GM12878 (cell line): Measurements from ENCODE around the gene LINGO1.

Experiments used
- EZH2 ChIP-seq: IDR thresholded peaks from 2 replicates; pipeline ENCODE4 v1.6.1; 2012; ENCODE audit warnings: low read depth, mild to moderate bottlenecking, control low read depth, inconsistent platforms, low read length, borderline replicate concordance; ENCODE audit not compliant: control insufficient read depth
- MXI1 ChIP-seq: fragments of 150-350 bp; IDR thresholded peaks from 2 replicates; pipeline ENCODE4 v1.6.1; 2011; ENCODE audit warnings: low read depth, mild to moderate bottlenecking, inconsistent platforms, low read length, improper control_type of control experiment
- POLR2A ChIP-seq: IDR thresholded peaks from 2 replicates; pipeline ENCODE4 v1.6.1; 2011; ENCODE audit warnings: low read depth, mild to moderate bottlenecking, low read length
- ZNF24 ChIP-seq: fragments of 450-650 bp; IDR thresholded peaks from 2 replicates; pipeline ENCODE4 v1.6.1; 2017; ENCODE audit warnings: antibody characterized with exemption, mild to moderate bottlenecking
- ZZZ3 ChIP-seq: IDR thresholded peaks from 2 replicates; pipeline ENCODE4 v1.6.1; 2011; ENCODE audit warnings: low read depth; ENCODE audit not compliant: control insufficient read depth, insufficient read length
- TF ChIP-seq, protein P1 (sequence below), 3 experiments: IDR thresholded peaks in 2 of 3; conservative IDR thresholded peaks in 1 of 3; 2 replicates each; pipeline ENCODE4 v1.5.1; 2011; ENCODE audit warnings: low read depth in 3 of 3, low read length in 3 of 3, mild to moderate bottlenecking in 3 of 3, control low read depth in 2 of 3, moderate library complexity in 2 of 3, inconsistent platforms in 1 of 3, mixed read lengths in 1 of 3; ENCODE audit not compliant: control insufficient read depth in 2 of 3, insufficient read depth in 1 of 3; ENCODE audit errors: extremely low read depth in 1 of 3

DNA sequence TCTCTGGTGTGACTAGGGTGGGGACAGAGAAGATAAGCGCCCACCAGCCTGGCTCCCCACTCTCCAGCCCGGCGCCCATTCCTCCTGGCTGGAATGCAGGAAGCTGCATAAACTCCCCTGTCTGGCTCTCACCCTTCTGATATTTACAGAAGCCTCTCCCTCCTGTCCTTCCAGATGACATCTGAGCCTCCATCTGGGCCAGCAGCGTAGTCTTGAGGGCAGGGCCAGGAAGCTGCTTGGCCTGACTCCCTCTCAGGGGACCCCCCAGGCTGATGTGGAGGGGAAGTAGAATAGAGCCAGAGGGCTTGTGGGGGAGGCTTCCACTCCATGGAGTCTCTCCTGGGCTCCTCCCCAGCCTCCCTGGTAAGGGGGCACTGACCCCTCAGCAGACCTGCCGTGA lies 49.9 kb downstream of the LINGO1 start:
- TF ChIP-seq ZZZ3, result no peak
- TF ChIP-seq, protein P1, sequence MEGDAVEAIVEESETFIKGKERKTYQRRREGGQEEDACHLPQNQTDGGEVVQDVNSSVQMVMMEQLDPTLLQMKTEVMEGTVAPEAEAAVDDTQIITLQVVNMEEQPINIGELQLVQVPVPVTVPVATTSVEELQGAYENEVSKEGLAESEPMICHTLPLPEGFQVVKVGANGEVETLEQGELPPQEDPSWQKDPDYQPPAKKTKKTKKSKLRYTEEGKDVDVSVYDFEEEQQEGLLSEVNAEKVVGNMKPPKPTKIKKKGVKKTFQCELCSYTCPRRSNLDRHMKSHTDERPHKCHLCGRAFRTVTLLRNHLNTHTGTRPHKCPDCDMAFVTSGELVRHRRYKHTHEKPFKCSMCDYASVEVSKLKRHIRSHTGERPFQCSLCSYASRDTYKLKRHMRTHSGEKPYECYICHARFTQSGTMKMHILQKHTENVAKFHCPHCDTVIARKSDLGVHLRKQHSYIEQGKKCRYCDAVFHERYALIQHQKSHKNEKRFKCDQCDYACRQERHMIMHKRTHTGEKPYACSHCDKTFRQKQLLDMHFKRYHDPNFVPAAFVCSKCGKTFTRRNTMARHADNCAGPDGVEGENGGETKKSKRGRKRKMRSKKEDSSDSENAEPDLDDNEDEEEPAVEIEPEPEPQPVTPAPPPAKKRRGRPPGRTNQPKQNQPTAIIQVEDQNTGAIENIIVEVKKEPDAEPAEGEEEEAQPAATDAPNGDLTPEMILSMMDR (IDR thresholded peaks at IDR 0.05 in 2 of 3, conservative IDR thresholded peaks at IDR 0.05 in 1 of 3; ENCODE audit: control insufficient read depth in 2 of 3, extremely low read depth in 1 of 3, insufficient read depth in 1 of 3, low read depth in 3 of 3, low read length in 3 of 3), result no peak
- TF ChIP-seq EZH2, result no peak
- TF ChIP-seq MXI1, result no peak
- TF ChIP-seq POLR2A, result no peak
- no peak for TF ChIP-seq ZNF24
